Epidermal melanocyte (primary cell): Measurements from ENCODE around the gene GABRE.
"Not testable (repeated sequence)": the region's sequence is repeated elsewhere in the genome, so short reads cannot be mapped to it uniquely, and the experiment has no call there.

ENCODE experiments used
- DNase-seq: peaks from one replicate; pipeline ENCODE4 v3.0.0; 2011; ENCODE audit warnings: low spot score; ENCODE audit not compliant: insufficient read length

GABRE gene

GRCh38 chrX:151970027-151970426, 4.4 kb downstream of the GABRE start:
- no peak for DNase-seq

- DNase-seq: no peak
These were observed 8.2 kb downstream of the GABRE start for GRCh38 chrX:151966236-151966635.

GRCh38 chrX:151962034-151962433, 12.4 kb downstream of the GABRE start:
- no peak for DNase-seq

DNA sequence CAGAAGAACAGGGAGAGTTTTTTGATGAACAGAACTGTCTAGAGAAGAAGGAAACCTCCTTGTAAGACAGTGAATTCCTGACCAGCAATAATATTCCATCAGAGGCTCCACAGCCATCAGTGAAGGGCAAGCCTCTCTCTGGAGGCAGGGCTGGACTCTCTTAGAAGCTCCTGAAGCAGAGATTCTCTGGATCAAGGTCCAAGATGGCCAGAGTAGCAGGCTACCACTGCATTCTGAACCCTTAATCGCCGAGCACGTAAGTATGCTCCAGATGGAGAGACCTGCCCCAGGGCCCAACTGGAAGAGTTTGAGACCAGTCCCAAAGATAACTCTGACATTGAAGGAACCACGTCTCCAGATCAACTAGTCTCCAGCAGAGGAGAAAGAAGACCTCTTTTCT, 16.4 kb downstream of the GABRE start:
- DNase-seq: no peak

- no peak for DNase-seq
These were observed 19.7 kb downstream of the GABRE start for GRCh38 chrX:151954730-151955129.

DNA sequence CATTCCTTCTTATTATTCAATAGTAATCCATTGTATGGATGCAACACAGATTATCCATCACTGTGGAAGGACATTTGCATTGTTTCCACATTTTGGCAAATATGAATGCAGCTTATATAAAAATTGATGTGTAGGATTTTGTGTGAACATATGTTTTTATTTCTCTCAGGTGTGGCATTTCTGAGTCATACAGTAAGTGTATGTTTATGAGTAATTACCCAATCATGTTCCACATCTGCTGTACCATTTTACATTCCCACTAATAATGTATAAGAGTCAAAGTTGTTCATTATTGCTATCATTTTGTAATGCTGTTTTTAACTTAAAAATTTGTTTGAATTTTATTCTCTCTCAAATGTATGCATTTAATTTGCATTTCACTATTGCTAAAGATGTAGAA, 36.3 kb downstream of the GABRE start:
- DNase-seq: no peak

GRCh38 chrX:151935358-151935757, 39.1 kb downstream of the GABRE start:
- DNase-seq: no peak

DNA sequence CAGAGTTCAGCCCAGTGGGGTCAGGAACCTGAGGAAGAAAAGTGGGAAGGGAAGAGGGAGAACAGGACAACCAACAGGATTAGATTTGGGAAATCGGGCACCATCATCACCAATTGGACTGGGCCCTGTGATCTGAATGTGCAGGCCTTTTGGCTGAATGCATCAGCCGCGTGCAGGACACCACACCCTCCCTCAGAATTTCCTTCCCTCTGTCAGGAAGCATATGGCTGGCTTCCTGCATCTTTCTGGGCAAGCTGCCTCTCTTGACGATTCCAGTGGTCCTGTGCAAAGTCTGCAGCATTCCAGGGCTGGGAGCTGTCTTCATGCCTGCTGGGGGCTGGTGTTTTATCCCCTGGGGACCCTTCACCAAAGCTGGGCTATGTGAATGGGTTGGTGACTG, 45.4 kb downstream of the GABRE start:
- no peak for DNase-seq

- no peak for DNase-seq
These were observed 50.8 kb downstream of the GABRE start for GRCh38 chrX:151923648-151924047.

- DNase-seq: no peak
These were observed 51.8 kb downstream of the GABRE start for GRCh38 chrX:151922692-151923091.

DNA sequence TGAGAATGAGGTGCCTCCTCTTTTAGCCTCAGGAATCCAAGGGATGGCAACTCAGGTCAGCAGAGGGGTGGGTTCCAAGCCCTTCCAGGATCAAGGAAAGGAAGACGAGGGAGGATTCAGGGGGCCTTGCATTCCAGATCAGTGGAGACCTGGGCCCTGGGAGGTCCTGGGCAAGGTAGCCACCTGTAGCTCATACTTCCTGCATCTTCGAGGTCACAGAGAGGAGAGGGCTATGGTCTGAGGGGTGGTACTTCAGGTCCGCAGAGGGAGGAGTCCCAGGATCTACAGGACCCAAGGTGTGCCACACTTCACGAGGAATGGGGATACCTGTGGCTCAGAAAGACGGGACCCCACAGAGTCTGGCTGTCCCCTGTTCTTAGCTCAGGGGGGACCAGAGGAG, 52.6 kb downstream of the GABRE start:
- no peak for DNase-seq

GRCh38 chrX:151921292-151921691, 53.2 kb downstream of the GABRE start:
- DNase-seq: no peak

- DNase-seq: no peak
These were observed 53.9 kb downstream of the GABRE start for GRCh38 chrX:151920530-151920929.

DNA sequence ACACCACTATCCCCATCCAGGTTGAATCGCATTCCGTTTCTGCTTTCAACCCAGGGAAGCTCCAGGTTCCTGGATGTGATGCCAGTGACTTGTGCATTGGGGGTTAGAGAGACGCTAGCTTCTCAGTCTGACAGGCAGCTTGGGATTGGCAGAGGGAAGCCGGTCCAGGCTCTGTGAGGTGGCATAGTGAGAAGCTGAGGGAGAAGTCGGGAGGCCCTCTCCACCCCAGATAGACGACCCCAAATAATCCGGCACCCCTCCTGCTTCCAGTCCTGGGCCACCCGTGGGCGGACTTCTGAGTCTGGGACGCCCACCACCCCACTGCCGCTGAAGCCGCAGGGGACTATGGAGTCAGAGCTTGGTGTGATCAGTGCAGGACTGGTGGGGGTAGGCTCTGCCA, 54.4 kb downstream of the GABRE start:
- DNase-seq: no peak

DNA sequence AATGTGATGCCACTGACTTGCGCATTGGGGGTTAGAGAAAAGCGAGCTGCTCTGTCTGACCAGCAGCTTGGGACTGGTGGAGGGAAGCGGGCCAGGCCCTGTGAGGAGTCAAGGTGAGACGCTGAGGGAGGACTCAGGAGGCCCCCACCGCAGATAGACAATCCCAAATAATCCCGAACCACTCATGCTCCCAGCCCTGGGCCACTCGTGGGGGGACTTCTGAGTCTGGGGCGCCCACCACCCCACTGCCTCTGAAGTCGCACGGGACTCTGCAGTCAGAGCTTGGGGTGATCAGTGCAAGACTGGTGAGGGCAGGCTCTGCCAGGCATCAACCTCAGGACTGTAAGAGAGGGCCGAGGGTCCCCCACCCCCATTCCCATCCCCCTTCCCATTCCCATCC, 54.9 kb downstream of the GABRE start:
- no peak for DNase-seq

- DNase-seq: not testable (repeated sequence)
These were observed 55.7 kb downstream of the GABRE start for GRCh38 chrX:151918736-151919135.

GRCh38 chrX:151912780-151913179, 61.7 kb downstream of the GABRE start, which contains the start of gene MAGEA4:
Gene MAGEA4 (plus strand): TSS chrX:151912889. CDS start chrX:151923665, 10,776 bp downstream.
- no peak for DNase-seq

GRCh38 chrX:151912221-151912620, 62.3 kb downstream of the GABRE start:
- DNase-seq: no peak

DNA sequence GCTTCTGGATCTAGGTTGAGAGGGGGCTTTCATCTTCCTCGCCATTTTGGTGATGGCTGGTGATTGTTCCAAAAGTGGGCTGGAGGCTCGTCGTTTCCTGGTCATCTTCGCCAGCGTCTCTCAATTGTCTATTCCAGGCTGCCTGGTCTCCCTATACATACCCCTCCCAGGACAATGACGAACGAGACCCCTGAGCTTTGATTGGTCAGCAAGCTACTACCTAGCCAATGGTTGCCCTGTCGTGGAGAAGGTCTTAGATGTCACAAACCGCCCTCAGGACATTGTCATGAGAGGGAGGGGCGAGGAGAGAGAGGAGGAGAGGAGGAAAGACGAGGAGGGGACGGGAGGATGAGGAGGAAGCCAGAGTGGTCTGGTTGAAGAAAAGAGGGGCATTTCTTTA, 69.5 kb downstream of the GABRE start:
- no peak for DNase-seq
